B cell (primary cell): Measurements from ENCODE around the gene NCBP2. TPM values are rescaled to one million over a fixed set of nuclear protein-coding genes. Genes with fewer than 3 reads are reported as not detected.

Experiments
- ATAC-seq: fragments of 200-7000 bp; cut with Tn5 transposase; one replicate; pipeline ENCODE4 v1.10.0; 2021; ENCODE audit warnings: low read depth, mild to moderate bottlenecking, moderate number of reproducible peaks, moderate library complexity
- CTCF ChIA-PET: fragments of 350-600 bp; sonication (Branson Sonifier 250); formaldehyde crosslinking; loops from one replicate; lab custom pipeline; 2021; ENCODE audit warnings: antibody characterized with exemption, inconsistent platforms; lab: Charles Lee
- POLR2A ChIA-PET: fragments of 350-600 bp; sonication (Branson Sonifier 250); formaldehyde crosslinking; loops from one replicate; lab custom pipeline; 2021; ENCODE audit warnings: antibody characterized with exemption; lab: Charles Lee
- DNase-seq: peaks from one replicate; pipeline ENCODE4 v3.0.0; 2013
- H2AFZ ChIP-seq: 2 replicates; pipeline ENCODE4 v1.6.1; 2012; ENCODE audit warnings: mild to moderate bottlenecking, low read depth, low read length; ENCODE audit not compliant: insufficient read depth, poor library complexity, severe bottlenecking
- H3K27ac ChIP-seq, 2 donors: 1 replicate in 1 of 2; 2 replicates in 1 of 2; pipeline ENCODE4 v1.5.1; 2012 to 2013; ENCODE audit warnings: low read length in 2 of 2, mild to moderate bottlenecking in 2 of 2, moderate library complexity in 1 of 2
- H3K27me3 ChIP-seq, 4 experiments: fragments of 200-600 bp in 1 of 4; sonication (generic) in 1 of 4; replicated peaks in 1 of 4; 1 replicate in 2 of 4; 2 replicates in 2 of 4; pipeline versions ENCODE4 v1.6.1 to v1.7.0; 2013 to 2016; ENCODE audit warnings: low read length in 3 of 4, mild to moderate bottlenecking in 2 of 4, mixed read lengths in 1 of 4, moderate library complexity in 1 of 4; ENCODE audit not compliant: insufficient read depth in 4 of 4, control insufficient read depth in 3 of 4; ENCODE audit errors: control extremely low read depth in 1 of 4
- H3K36me3 ChIP-seq, 2 experiments: replicated peaks in 1 of 2; 1 replicate in 1 of 2; 2 replicates in 1 of 2; pipeline versions ENCODE4 v1.6.1 to v1.7.1; 2013; ENCODE audit warnings: low read length in 1 of 2; ENCODE audit not compliant: insufficient read depth in 2 of 2, control insufficient read depth in 1 of 2; ENCODE audit errors: control extremely low read depth in 1 of 2, extremely low read depth in 1 of 2
- H3K4me1 ChIP-seq, 2 donors: fragments of 200-600 bp in 1 of 2; sonication (generic) in 1 of 2; 1 replicate in 1 of 2; 2 replicates in 1 of 2; pipeline versions ENCODE4 v1.5.1 to v1.6.1; 2013 to 2017; ENCODE audit warnings: low read length in 2 of 2; ENCODE audit not compliant: control insufficient read depth in 2 of 2, insufficient read depth in 2 of 2
- H3K4me2 ChIP-seq: replicated peaks from 2 replicates; pipeline ENCODE3; 2012; ENCODE audit warnings: mild to moderate bottlenecking, low read depth, low read length; ENCODE audit not compliant: poor library complexity, severe bottlenecking
- H3K4me3 ChIP-seq, 5 experiments: fragments of 200-600 bp in 1 of 5; sonication (generic) in 1 of 5; 1 replicate in 3 of 5; 2 replicates in 2 of 5; pipeline versions ENCODE4 v1.5.1 to v1.7.0; 2011 to 2016; ENCODE audit warnings: low read length in 4 of 5, mild to moderate bottlenecking in 4 of 5, low read depth in 2 of 5, control low read depth in 1 of 5, moderate library complexity in 1 of 5; ENCODE audit not compliant: insufficient read depth in 1 of 5; ENCODE audit errors: control extremely low read depth in 1 of 5, extremely low read depth in 1 of 5
- H3K79me2 ChIP-seq: fragments of 200-600 bp; sonication (generic); one replicate; pipeline ENCODE4 v1.6.0; 2016; ENCODE audit warnings: low read length; ENCODE audit not compliant: control insufficient read depth, insufficient read depth
- H3K9ac ChIP-seq: fragments of 200-600 bp; sonication (generic); 2 replicates; pipeline ENCODE4 v1.6.1; 2017; ENCODE audit warnings: mild to moderate bottlenecking, low read length, moderate library complexity
- H3K9me3 ChIP-seq, 3 donors: one replicate each; pipeline versions ENCODE4 v1.6.1 to v1.7.1; 2013; ENCODE audit warnings: low read length in 2 of 3; ENCODE audit not compliant: control insufficient read depth in 2 of 3, insufficient read depth in 1 of 3; ENCODE audit errors: control extremely low read depth in 1 of 3
- H4K20me1 ChIP-seq: 2 replicates; pipeline ENCODE4 v1.6.0; 2012; ENCODE audit warnings: mild to moderate bottlenecking, low read length; ENCODE audit not compliant: insufficient read depth, control insufficient read depth, poor library complexity, severe bottlenecking
- H3K27ac Mint-ChIP-seq: one replicate; pipeline ENCODE4 v1.8.0; 2021; ENCODE audit warnings: mixed read lengths
- H3K27me3 Mint-ChIP-seq: one replicate; pipeline ENCODE4 v1.8.0; 2021; ENCODE audit warnings: mixed read lengths
- H3K4me1 Mint-ChIP-seq: one replicate; pipeline ENCODE4 v1.8.0; 2021; ENCODE audit warnings: mixed read lengths
- H3K4me3 Mint-ChIP-seq: one replicate; pipeline ENCODE4 v1.8.0; 2021; ENCODE audit warnings: mixed read lengths
- H3K9me3 Mint-ChIP-seq: one replicate; pipeline ENCODE4 v1.8.0; 2022; ENCODE audit warnings: mixed read lengths; ENCODE audit not compliant: insufficient read depth
- EZH2 ChIP-seq: IDR thresholded peaks from 2 replicates; pipeline ENCODE4 v1.6.1; 2012; ENCODE audit warnings: borderline replicate concordance, low read depth, mild to moderate bottlenecking, moderate library complexity, low read length; ENCODE audit not compliant: insufficient read depth, poor library complexity, severe bottlenecking
- WGBS: methylation state at CpG from one replicate; pipeline ENCODE4 v1.1.5; 2013; ENCODE audit warnings: missing lambda C conversion rate; ENCODE audit not compliant: insufficient coverage; 5-methylcytosine and 5-hydroxymethylcytosine counted together
- intact Hi-C: fragments of 100-400 bp; cut with micrococcal nuclease; formaldehyde crosslinking; loops from one replicate; pipeline ENCODE4 v1.10.0; 2022
- polyA plus RNA-seq: library from polyadenylated mRNA; depleted of rRNA; stranded (reverse); fragments of >200 nt; gene quantifications from 2 replicates; pipeline ENCODE4 v1.2.3, GENCODE V29; 2012
- total RNA-seq, 2 donors: library from RNA; stranded (reverse); fragments of 120-200 nt in 1 of 2; gene quantifications; 1 replicate in 1 of 2; 2 replicates in 1 of 2; pipeline versions ENCODE4 v1.2.3 to v1.2.4, GENCODE V29; 2013 to 2022
- TF ChIP-seq, protein P1 (sequence below): fragments of 200-600 bp; IDR thresholded peaks from one replicate; pipeline ENCODE4 v1.8.0; 2022; ENCODE audit warnings: antibody characterized with exemption, mild to moderate bottlenecking

The NCBP2 gene
- total and polyA plus RNA-seq, 2 donors (not counting 1 experiment from before 2014, with no cell fraction given), result 25.5 to 95.0 TPM

DNA sequence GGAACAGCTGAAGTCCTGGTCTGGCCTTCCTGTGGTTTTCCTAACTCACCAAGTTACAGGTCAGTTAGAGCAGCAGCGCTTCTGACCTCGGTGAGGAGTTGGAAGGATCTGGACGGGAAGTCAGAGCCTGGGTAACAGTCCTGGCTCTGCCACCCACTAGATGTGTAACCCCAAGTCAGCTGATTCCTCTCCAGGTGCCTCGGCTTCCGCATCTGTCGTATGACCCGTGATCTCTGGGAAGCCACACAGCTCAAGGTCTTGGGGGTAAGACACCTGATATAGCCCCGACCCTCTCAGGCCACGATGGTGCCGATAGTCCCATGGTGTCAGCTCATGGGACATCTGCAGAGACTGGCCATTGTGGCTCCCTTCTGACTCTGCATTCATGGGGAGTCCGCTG, 34.6 kb upstream of the NCBP2 start:
- Histone ChIP-seq H3K9ac (no peak overlapping the region), H2AFZ (no peak overlapping the region), H3K9me3 (no peaks in the 10 kb centered on the region), H3K79me2 (no peaks in the 10 kb centered on the region), H3K4me1 (peaks cover 0 to 6% of the 10 kb centered on the region in 2 donors), H3K27me3 (peaks cover 0 to 4% (median 0%) of the 10 kb centered on the region in 4 experiments), H3K4me2 (no peak overlapping the region), H3K36me3 (no peaks in the 10 kb centered on the region), H4K20me1 (no peaks in the 10 kb centered on the region), H3K4me3 (no peak overlapping the region), H3K27ac (no peak overlapping the region)
- no peak overlapping the region for H3K4me3 Mint-ChIP-seq
- H3K27me3 Mint-ChIP-seq, result peaks cover 32% of the 10 kb centered on the region
- no peaks in the 10 kb centered on the region for H3K4me1 Mint-ChIP-seq
- 88% methylated on average over 11 of the region's 11 CpGs for WGBS
- CTCF ChIA-PET, result interaction anchor here (0.6 to 2.0 kb wide), 2 partner anchors 206 to 213 kb away, joined by 3 to 5 read pairs; no protein-coding TSS in a partner anchor
- TF ChIP-seq, protein P1, sequence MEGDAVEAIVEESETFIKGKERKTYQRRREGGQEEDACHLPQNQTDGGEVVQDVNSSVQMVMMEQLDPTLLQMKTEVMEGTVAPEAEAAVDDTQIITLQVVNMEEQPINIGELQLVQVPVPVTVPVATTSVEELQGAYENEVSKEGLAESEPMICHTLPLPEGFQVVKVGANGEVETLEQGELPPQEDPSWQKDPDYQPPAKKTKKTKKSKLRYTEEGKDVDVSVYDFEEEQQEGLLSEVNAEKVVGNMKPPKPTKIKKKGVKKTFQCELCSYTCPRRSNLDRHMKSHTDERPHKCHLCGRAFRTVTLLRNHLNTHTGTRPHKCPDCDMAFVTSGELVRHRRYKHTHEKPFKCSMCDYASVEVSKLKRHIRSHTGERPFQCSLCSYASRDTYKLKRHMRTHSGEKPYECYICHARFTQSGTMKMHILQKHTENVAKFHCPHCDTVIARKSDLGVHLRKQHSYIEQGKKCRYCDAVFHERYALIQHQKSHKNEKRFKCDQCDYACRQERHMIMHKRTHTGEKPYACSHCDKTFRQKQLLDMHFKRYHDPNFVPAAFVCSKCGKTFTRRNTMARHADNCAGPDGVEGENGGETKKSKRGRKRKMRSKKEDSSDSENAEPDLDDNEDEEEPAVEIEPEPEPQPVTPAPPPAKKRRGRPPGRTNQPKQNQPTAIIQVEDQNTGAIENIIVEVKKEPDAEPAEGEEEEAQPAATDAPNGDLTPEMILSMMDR, result no peak
- no peak for TF ChIP-seq EZH2
- POLR2A ChIA-PET, result no interaction called here
- H3K27ac Mint-ChIP-seq, result no peak overlapping the region
- intact Hi-C loops, result no loop called here
- no peak for DNase-seq
- no peak for ATAC-seq
- H3K9me3 Mint-ChIP-seq, result no peaks in the 10 kb centered on the region

DNA sequence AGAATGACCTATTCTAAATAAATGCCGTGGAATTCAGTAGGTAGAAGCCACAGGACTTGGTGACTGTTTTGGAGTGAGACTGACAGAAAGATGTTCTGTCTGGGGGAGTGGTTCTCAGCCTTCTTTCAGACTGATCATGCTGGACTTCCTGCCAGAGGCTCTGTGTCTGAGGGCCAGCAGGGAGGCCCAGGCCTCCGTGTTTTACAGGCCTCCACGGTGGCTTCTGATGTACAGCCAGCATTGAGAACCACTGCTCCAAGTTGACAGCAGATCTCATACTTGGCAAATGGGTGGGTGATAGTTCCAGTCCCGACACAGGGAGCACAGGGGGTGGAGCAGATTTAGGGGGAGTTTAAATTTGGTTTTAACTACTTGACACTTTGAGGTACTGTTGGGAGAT, 33.0 kb upstream of the NCBP2 start:
- no peak for ATAC-seq
- Histone ChIP-seq H4K20me1 (no peaks in the 10 kb centered on the region), H3K9me3 (no peaks in the 10 kb centered on the region), H3K27ac (no peak overlapping the region), H3K79me2 (no peaks in the 10 kb centered on the region), H3K4me1 (peaks cover 0 to 6% of the 10 kb centered on the region in 2 donors), H3K36me3 (no peaks in the 10 kb centered on the region), H3K4me3 (no peak overlapping the region), H3K4me2 (no peak overlapping the region), H2AFZ (no peak overlapping the region), H3K9ac (no peak overlapping the region), H3K27me3 (peaks cover 0 to 7% (median 2%) of the 10 kb centered on the region in 4 experiments)
- H3K27ac Mint-ChIP-seq, result no peak overlapping the region
- H3K4me3 Mint-ChIP-seq, result no peak overlapping the region
- TF ChIP-seq, protein P1, result no peak
- TF ChIP-seq EZH2, result no peak
- peaks cover 6% of the 10 kb centered on the region for H3K4me1 Mint-ChIP-seq
- no peak for DNase-seq
- WGBS, result 93% methylated on average over 4 of the region's 4 CpGs
- peaks cover 28% of the 10 kb centered on the region for H3K27me3 Mint-ChIP-seq
- intact Hi-C loops, result no loop called here
- H3K9me3 Mint-ChIP-seq, result no peaks in the 10 kb centered on the region
- ChIA-PET POLR2A (no interaction called here), CTCF (interaction anchor here (1.4 to 1.5 kb wide), 2 partner anchors 211 to 213 kb away, joined by 3 read pairs; no protein-coding TSS in a partner anchor)
